Heart left ventricle (tissue), 16 donors: Measurements from ENCODE around the gene FAM3A. TPM values are rescaled to one million over a fixed set of nuclear protein-coding genes. Genes with fewer than 3 reads are reported as not detected.

Experiments
- ATAC-seq, 4 donors: fragments of 200-7000 bp; cut with Tn5 transposase; one replicate each; pipeline ENCODE4 v1.9.1; 2020 to 2022; ENCODE audit warnings: moderate library complexity in 4 of 4, mild to moderate bottlenecking in 3 of 4, moderate number of reproducible peaks in 1 of 4
- DNase-seq, 5 donors: peaks; one replicate each; pipeline ENCODE4 v3.0.0-alpha.2; 2020
- H3K27ac ChIP-seq, 12 donors: fragments of 200-600 bp; sonication (generic) in 4 of 12; one replicate each; pipeline versions ENCODE4 v1.5.0 to v1.8.0; 2016 to 2022; ENCODE audit warnings: mild to moderate bottlenecking in 2 of 12
- H3K27me3 ChIP-seq, 9 donors: fragments of 200-600 bp; sonication (generic) in 2 of 9; one replicate each; pipeline versions ENCODE4 v1.5.1 to v1.8.0; 2016 to 2022; ENCODE audit warnings: mild to moderate bottlenecking in 3 of 9
- H3K36me3 ChIP-seq, 9 donors: fragments of 200-600 bp; sonication (generic) in 2 of 9; one replicate each; pipeline versions ENCODE4 v1.5.0 to v1.8.0; 2018 to 2022; ENCODE audit warnings: mild to moderate bottlenecking in 2 of 9
- H3K4me1 ChIP-seq, 12 donors: fragments of 200-600 bp; sonication (generic) in 4 of 12; one replicate each; pipeline versions ENCODE4 v1.5.0 to v1.8.0; 2016 to 2022; ENCODE audit warnings: mild to moderate bottlenecking in 3 of 12
- H3K4me3 ChIP-seq, 12 donors: fragments of 200-600 bp; sonication (generic) in 4 of 12; one replicate each; pipeline versions ENCODE4 v1.5.0 to v1.8.0; 2017 to 2022; ENCODE audit warnings: mild to moderate bottlenecking in 9 of 12, moderate library complexity in 4 of 12
- H3K9me3 ChIP-seq, 12 donors: fragments of 200-600 bp; sonication (generic) in 4 of 12; one replicate each; pipeline versions ENCODE4 v1.5.0 to v1.8.0; 2016 to 2022; ENCODE audit warnings: mild to moderate bottlenecking in 1 of 12
- POLR2A ChIP-seq, 2 donors: fragments of 450-650 bp; IDR thresholded peaks; one replicate each; pipeline ENCODE4 v1.6.1; 2017; ENCODE audit warnings: antibody characterized with exemption in 2 of 2, mild to moderate bottlenecking in 2 of 2, moderate library complexity in 2 of 2
- WGBS, 4 donors: extraction: QIAGEN DNeasy Blood & Tissue Kit in 2 of 4; methylation state at CpG; one replicate each; pipeline versions ENCODE4 v1.1.5 to v1.1.7; 2013 to 2018; 5-methylcytosine and 5-hydroxymethylcytosine counted together
- intact Hi-C, 10 donors: fragments of 100-400 bp; cut with DNase I; formaldehyde crosslinking; loops; one replicate each; pipeline versions ENCODE4 v1.11.1 to v1.14.2; 2022
- polyA plus RNA-seq, 2 donors: library from polyadenylated mRNA; stranded (reverse); fragments of 200-250 nt; gene quantifications; one replicate each; pipeline ENCODE4 v1.2.3, GENCODE V29; 2013
- total RNA-seq, 9 donors: library from RNA; depleted of rRNA in 2 of 9; stranded (reverse); fragments of >200 nt in 2 of 9; fragmentation: NEBNext Ultra II Directional in 3 of 9; extraction: Animal tissue kit (Norgen Biotek cat#: 25700) in 3 of 9; gene quantifications; one replicate each; pipeline versions ENCODE4 v1.1.0 to v1.2.4, GENCODE V29; 2016 to 2023
- TF ChIP-seq, protein P1 (sequence below), 12 donors: fragments of 200-600 bp; sonication (generic) in 4 of 12; IDR thresholded peaks; one replicate each; pipeline versions ENCODE4 v1.5.0 to v1.8.0; 2018 to 2022; ENCODE audit warnings: antibody characterized with exemption in 12 of 12, mild to moderate bottlenecking in 5 of 12
- donor health status: ischemic (EF 13 %, LVEDD 7.1; RV severe dilation, severe dysfunction).
- donor health status: healthy with polysubstance abuse.
- donor health status: DM: no; HTN: yes; CAD: no.
- donor health status: DM: no; HTN: no; CAD: no.
- donor health status: ischemic (EF 25% LVEDD 6.9; RV normal size, moderate dysfunction).
- donor health status: ischemic (EF 25% LVEDD 5.7; RV mildly dilated, moderate dysfunction).
- donor health status: healthy.
- donor health status: DM: yes; HTN: yes; CAD: no.
- donor health status: ischemic (EF 35%, LVEDD 5.7; RV mildly dilated, moderate dysfunction).
- donor health status: nonischemic (EF 11% LVEDD 7.7; RV severe dilation, severe dysfunction).
- donor health status: DM: yes; HTN: yes; CAD: no.
- donor health status: PGD.
- donor health status: ischemic (EF 29% LVEDD 5.4; RV normal size, mild dysfunction).
- donor health status: nonischemic (EF 23%, LVEDD 6.1; RV moderate dilation, normal function).

The FAM3A gene
- total and polyA plus RNA-seq, 11 donors, result 36.2 to 82.6 (median 51.5) TPM

DNA sequence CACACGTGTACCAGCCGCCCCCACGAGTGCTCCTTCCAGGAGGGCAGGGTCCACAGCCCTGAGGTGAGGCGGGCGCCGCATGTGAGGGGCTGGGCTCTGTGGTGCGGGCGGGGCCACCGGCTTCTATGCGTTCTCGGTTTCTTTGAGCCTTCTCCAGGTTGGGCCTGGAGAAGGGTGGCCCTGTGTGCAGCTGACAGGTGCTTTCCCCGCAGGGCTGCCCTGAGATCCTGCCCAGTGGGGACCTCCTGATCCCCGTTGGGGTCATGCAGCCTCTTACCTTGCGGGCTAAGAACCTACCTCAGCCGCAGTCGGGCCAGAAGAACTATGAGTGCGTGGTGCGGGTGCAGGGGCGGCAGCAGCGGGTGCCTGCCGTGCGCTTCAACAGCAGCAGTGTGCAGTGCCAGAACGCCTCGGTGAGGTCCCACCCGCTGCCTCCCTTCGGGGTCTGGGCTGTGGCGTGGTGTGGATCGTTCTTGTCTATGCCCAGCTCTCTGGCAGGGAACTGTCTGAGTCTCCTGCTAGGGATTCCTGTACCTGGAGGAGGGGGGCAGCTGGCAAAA is 51.1 kb downstream of the FAM3A start:
- Histone ChIP-seq H3K4me1 (peaks cover 0 to 2% (median 0%) of the 10 kb centered on the region in 12 donors), H3K9me3 (no peaks in the 10 kb centered on the region), H3K4me3 (no peak overlapping the region), H3K27me3 (no peaks in the 10 kb centered on the region), H3K36me3 (peaks cover 0 to 48% (median 4%) of the 10 kb centered on the region in 9 donors), H3K27ac (no peak overlapping the region)
- 90 to 95% (median 94%) methylated on average over 27 to 28 of the region's 28 CpGs for WGBS, 4 donors
- TF ChIP-seq, protein P1, sequence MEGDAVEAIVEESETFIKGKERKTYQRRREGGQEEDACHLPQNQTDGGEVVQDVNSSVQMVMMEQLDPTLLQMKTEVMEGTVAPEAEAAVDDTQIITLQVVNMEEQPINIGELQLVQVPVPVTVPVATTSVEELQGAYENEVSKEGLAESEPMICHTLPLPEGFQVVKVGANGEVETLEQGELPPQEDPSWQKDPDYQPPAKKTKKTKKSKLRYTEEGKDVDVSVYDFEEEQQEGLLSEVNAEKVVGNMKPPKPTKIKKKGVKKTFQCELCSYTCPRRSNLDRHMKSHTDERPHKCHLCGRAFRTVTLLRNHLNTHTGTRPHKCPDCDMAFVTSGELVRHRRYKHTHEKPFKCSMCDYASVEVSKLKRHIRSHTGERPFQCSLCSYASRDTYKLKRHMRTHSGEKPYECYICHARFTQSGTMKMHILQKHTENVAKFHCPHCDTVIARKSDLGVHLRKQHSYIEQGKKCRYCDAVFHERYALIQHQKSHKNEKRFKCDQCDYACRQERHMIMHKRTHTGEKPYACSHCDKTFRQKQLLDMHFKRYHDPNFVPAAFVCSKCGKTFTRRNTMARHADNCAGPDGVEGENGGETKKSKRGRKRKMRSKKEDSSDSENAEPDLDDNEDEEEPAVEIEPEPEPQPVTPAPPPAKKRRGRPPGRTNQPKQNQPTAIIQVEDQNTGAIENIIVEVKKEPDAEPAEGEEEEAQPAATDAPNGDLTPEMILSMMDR (IDR thresholded peaks at IDR 0.05), result no peak
- TF ChIP-seq POLR2A (IDR thresholded peaks at IDR 0.05), result no peak
- ATAC-seq, result no peak
- intact Hi-C loops, result no loop called here
- peak in 1 of 5 donors; percentile 30 for DNase-seq

DNA sequence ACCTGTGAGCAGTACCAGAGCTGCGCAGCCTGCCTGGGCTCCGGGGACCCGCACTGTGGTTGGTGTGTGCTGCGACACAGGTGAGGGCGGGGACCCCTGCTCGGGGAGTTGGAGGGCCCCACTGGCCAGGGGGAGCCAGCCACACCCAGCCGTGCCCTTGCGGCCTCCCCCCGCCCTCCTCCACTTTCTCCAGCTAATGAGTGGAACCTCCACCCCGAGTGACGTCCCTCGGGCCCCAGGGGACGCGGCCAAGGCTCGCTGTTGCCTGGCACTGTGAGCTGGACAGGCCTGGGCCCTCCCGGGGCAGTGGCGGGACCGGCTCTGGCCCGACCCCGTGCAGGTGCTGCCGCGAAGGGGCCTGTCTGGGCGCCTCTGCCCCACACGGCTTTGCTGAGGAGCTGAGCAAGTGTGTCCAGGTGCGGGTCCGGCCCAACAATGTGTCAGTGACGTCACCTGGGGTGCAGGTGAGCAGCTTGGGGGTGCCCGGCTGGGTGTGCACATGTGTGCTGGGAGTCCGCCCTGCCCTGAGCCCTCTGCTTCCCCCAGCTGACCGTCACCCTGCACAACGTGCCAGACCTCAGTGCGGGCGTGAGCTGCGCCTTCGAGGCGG is 52.3 kb downstream of the FAM3A start:
- Histone ChIP-seq H3K4me1 (peaks cover 0 to 10% (median 0%) of the 10 kb centered on the region in 12 donors), H3K27ac (no peak overlapping the region), H3K9me3 (no peaks in the 10 kb centered on the region), H3K27me3 (no peaks in the 10 kb centered on the region), H3K36me3 (peaks cover 0 to 39% (median 4%) of the 10 kb centered on the region in 9 donors), H3K4me3 (no peak overlapping the region)
- 86 to 95% (median 91%) methylated on average over 19 to 36 of the region's 36 CpGs for WGBS, 4 donors
- DNase-seq, result peak in 1 of 5 donors; percentile 48
- ATAC-seq, result no peak
- intact Hi-C loops, result no loop called here
- no peak for TF ChIP-seq POLR2A (IDR thresholded peaks at IDR 0.05)
- TF ChIP-seq, protein P1 (IDR thresholded peaks at IDR 0.05), result no peak

GRCh38 chrX:154462396-154462795 is 53.6 kb downstream of the FAM3A start:
- Histone ChIP-seq H3K4me3 (no peak overlapping the region), H3K9me3 (no peaks in the 10 kb centered on the region), H3K27me3 (no peaks in the 10 kb centered on the region), H3K4me1 (peaks cover 0 to 13% (median 0%) of the 10 kb centered on the region in 12 donors), H3K27ac (no peak overlapping the region), H3K36me3 (peaks cover 0 to 32% (median 3%) of the 10 kb centered on the region in 9 donors)
- DNase-seq (peak in 1 of 5 donors; percentile 22), ATAC-seq (no peak)
- no peak for TF ChIP-seq POLR2A (IDR thresholded peaks at IDR 0.05)
- TF ChIP-seq, protein P1 (IDR thresholded peaks at IDR 0.05), result no peak
- intact Hi-C loops, result no loop called here
- 76 to 82% (median 78%) methylated on average over 8 of the region's 8 CpGs for WGBS, 4 donors

DNA sequence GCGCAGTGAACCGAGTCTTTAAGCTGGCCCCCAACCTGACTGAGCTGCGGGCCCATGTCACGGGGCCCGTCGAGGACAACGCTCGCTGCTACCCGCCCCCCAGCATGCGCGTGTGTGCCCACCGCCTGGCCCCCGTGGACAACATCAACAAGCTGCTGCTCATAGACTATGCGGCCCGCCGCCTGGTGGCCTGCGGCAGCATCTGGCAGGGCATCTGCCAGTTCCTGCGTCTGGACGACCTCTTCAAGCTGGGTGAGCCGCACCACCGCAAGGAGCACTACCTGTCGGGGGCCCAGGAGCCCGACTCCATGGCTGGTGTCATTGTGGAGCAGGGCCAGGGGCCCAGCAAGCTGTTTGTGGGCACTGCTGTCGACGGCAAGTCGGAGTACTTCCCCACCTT is 55.7 kb downstream of the FAM3A start:
- DNase-seq (peak in 1 of 5 donors; percentile 33), ATAC-seq (no peak)
- Histone ChIP-seq H3K9me3 (no peaks in the 10 kb centered on the region), H3K27me3 (no peaks in the 10 kb centered on the region), H3K27ac (no peak overlapping the region), H3K4me3 (peak overlapping the region in 1 of 12 donors; percentile 64), H3K36me3 (peaks cover 0 to 15% (median 0%) of the 10 kb centered on the region in 9 donors), H3K4me1 (peaks cover 0 to 13% (median 0%) of the 10 kb centered on the region in 12 donors)
- WGBS, 4 donors, result 87 to 89% (median 88%) methylated on average over 18 to 26 of the region's 26 CpGs
- TF ChIP-seq POLR2A (IDR thresholded peaks at IDR 0.05), result no peak
- TF ChIP-seq, protein P1 (IDR thresholded peaks at IDR 0.05), result no peak
- intact Hi-C loops, result no loop called here
